GM21528 (cell line): ENCODE data around the gene HORMAD2.
"Not testable (repeated sequence)": the region's sequence is repeated elsewhere in the genome, so short reads cannot be mapped to it uniquely, and the experiment has no call there.

Source experiments
- ATAC-seq: cut with Tn5 transposase; IDR thresholded peaks from one replicate; pipeline ENCODE4 v1.9.1; 2021; ENCODE audit warnings: mild to moderate bottlenecking, moderate library complexity; ENCODE audit not compliant: unreplicated experiment, low FRiP score

HORMAD2 gene

DNA sequence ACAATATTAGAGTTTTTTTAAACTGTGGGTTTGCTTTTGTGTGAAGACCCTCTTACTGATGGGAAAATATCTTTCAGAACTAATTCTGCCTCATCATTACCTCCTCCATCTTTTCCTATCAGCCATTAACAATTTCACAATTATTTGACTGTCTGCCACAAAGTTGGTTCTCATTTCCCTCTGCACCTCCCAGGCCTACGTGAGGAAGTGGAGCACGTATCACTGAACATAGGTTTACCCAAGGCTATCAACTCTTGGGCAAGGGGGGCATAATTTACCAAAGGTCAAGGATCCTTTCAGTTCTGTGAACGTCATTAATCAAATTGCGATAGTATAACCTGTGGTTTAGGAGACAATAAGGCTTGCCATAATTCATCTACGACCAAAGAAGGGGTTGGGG, 106.2 kb downstream of the HORMAD2 start:
- no peak for ATAC-seq

DNA sequence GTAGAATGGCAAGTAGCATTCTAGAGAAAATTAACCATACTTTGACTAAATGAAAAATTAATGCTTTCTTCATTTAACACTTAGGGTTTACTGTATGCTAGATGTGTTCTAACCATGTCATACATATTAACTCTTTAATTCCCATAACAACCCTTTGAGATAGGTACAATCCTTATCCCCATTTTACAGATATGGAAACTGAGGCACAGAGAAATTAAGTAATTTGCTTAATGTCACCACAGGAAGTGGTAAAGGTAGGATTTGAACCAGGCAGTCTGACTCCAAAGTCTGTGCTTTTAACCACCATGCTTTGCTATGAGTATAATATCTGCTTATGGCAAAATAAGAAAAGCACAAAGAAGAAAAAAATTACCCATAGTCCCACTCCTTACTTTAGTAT, 106.8 kb downstream of the HORMAD2 start:
- ATAC-seq, result no peak

DNA sequence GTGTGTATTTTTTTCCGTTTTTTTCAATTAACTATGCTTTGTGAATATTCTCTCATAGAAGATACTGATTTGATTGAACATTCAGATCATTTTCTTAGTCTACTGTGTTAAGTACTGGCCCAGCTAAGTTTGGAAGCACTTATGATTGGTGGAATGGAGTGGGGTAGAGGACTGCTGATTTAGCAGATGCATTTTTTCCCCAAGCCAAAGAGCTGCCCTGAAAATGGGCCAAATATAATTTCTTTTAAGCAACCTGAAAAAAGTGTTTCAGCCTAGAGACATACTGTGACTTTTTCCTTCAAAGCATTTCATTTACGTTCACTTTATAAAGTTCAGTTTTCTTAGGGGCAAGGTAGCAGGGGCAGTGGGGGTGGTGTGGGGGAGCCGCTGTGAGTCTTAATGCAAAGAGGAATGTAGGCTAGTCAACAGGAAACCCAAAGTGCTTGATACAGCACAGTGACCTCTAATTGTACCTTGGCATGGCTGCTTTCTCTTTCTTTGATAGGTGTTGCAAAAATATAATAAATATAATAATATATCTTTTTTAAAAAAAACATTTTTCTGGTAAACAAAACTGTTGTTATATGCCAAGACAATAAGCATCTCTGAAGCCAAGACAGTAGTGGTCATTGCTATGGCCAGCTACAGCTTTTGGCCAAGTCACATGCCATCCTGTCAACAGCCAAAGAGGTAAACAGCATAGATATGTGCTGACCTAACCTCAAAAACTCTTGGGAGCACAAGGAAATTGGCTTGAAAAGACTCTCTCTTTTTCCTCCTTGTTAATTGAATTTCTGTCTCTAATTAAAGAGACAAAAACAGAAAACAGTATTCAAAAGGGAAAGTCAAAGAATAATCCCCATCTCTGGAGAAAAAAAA, 107.5 kb downstream of the HORMAD2 start:
- no peak for ATAC-seq

DNA sequence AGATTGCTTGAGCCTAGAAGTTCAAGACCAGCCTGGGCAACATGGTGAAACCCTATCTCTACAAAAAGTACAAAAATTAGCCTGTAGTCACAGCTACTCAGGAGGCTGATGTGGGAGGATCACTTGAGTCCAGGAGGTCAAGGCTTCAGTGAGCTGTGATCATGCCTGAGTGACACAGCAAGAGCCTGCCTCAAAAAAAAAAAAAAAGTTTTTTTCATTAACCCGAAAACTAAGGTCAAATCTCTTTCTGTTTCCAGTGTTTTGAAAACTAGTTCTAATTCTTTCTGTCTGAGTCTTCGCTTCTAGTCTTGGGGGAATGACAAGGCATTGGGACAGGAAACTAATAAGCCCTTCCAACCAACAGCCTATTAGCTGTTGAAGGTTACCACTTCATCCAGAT, 108.6 kb downstream of the HORMAD2 start:
- ATAC-seq, result no peak

DNA sequence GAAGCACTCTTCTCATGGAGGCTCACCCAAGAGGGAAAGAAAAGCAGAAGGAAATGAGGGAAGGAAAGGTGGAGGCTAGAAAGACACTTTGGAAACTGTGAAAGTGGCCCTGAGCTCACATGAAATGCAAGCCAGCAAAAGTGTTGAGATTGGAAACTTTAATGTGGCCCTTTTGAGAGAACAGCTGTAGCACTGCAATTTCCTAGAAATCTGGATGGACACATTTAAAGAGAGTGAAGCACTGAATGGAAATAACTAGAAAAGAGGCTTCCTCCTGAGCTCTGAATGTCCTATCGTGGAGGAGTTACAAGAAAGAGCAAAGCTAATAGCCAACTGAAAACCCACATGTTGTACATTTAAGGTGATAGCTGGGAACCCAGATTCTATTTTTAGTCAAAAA, 110.3 kb downstream of the HORMAD2 start:
- no peak for ATAC-seq

DNA sequence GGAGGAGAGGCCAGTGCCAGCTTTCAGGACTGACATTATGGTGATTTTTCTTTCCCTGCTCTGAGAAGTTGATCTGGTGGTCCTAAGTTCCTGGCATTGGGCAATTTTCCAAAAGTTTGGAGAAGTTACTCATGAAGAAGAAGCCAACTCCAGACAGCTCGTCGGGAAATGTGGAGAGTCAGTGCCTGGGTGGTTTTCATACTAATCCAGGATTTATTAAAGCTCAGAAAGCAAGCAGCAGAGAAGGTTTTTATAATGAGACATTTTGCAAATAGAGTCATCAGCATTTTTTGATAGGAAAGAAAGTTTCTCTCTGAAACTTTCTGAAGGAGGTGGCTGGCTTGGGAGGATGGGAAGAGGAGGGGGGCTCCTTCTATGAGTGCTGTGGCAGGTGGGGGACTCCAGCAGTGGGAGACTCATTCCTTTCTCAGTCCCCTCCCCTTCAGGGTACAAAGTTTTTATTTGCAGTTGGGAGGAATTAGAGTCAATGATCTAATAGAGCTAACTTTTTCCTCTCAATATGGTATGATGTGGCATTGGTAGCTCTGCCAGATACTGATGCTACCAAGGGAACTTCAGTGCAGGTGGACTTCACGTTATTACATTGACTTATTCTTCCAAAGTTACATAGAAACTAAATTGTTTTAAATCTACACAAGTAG, 110.9 kb downstream of the HORMAD2 start:
- no peak for ATAC-seq

DNA sequence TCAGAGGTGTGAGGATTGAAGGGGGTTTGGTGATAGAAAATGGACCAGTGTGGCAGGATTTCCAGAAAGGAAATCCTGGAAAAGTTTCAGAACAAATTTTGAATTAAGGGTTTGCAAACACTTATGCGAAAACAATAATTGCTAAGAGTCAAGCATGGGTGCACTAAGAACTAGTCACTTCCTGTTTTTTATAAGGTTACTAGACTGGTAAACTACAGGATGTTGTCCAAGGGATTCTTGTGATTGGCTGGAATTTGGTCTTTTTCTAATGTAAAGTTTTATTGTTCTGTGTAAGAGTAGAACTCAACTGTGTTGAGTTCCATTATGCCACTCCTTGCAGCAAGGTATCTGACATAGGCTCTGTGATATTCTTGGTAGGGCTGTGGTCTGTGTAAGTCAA, 112.2 kb downstream of the HORMAD2 start:
- ATAC-seq, result no peak

DNA sequence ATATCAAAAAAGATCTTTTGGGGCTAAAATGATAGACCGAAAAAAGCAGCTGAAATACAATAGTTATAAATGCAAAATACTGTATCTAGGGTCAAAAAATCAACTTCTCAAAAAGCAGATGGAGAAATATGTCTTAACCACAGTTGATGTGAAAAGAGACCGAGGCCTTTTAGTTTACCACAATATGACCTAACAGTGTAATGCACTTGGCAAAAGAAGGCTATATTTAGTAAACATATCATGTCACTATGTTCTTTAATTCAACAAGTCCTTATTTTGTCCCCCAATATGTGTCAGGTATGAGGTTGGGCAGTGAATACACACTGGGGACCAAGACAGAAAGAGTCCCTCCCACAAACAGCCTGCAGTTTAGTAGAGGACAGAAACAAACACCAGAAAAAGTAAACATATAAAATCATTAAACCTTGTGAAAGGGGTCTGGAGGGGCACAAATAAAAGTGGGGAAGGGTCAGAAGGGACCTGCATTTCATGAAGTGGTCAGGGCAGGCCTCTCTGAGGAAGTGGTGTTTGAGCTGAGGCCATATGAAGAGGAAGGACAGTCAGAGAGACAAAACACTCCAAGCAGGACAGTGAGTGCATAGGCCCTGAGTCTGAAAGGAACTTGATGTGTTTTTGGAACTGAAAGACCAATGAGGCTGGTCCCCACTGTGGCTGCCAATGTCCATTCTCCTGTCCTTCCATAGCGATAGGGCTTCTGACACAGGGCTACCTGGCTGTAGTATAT, 112.9 kb downstream of the HORMAD2 start:
- ATAC-seq, result no peak

DNA sequence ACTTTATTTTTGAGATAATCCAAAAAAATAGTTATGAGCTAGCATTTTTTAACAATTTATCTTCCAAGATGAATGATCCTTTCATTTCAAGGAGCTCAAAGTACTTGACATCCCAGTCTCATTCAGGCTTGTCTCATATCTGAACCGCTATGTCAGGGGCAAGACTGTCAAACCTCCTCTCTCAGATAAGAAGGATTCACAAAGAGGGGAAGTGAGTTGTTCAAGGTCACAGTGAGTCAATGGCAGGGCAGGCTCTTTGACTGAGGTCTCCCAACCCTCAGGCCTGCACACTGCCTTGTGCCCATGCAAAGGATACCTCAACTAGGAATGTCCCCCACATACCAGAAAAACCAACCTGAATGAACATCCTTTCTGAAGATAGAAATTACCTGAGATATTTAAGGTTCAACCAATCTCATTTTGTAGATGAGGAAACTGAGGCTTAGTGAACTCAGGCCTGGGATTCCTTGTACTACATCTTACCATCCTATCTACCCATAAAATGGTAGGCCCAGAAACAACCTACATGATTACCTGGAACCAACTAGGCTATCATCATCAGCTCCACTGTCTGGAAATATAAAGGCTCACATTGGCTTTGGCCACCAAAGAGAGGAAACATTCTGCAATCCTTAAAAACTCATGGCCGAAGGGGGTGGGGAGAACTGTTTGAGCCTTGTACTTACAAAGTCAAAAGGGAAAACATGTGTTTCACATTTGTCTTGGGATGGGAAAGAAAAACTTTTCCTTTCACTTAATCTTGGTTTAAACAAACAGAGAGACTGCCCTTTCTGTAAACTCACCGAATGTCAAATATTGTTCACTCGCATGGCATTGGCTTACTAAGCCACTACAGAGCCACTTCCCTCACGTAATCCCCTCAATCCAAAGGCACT, 115.2 kb downstream of the HORMAD2 start:
- no peak for ATAC-seq

DNA sequence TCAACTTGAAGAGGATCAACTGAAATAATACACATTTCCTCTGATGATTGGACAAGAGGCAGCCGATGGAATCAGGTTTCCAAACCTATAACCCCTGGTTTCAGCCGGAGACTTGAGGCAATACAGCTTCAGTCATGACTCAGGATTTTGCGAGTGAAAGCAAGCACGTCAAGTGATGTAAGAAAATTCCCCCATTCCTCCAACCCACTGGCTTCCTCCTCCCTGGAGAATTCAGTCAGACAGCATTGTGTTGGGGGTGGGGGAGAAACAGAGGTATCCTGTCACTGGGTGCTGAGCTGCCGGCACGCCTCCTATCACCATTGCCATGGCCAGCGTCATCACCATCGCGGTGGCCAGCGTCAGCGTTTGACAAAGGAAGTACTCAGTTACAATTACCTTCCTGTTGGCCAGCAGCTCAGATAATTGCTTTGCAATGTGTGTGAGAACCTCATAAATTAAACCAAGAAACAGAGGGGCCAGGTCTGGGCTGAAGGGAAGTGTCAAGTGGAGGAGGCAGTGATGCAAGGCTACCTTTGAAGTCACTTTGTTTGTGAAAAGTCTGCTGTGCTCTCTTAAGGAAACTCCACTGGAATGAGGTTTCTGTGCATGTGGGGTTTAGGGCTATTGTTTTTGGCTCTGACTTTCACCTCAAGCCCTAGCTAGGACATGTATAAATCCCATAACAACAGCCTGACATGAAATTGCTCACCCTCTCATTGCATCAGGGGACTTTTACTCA, 116.0 kb downstream of the HORMAD2 start:
- no peak for ATAC-seq

DNA sequence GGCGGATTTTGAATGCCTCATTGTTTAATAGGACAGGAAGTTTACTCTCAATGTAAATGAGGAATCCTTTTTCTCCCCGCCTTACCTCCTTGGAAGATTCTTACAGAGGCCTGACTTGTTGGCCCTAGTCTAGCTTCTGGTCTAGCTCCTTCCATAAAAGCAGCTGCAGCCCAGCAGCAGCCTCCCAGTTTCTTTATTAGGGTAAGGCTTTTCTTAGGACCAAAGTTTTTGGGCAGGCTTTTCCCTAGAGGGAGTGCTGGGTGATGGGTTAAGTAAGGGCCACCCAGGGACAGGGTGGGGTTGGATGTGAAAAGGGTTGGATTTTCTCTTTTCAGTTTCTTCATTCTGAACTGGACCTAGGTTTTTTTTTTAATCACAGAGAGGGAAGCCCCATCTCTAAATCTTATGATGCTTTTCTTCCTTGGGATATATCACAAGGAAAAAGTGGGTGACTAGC, 116.6 kb downstream of the HORMAD2 start:
- ATAC-seq, result no peak

DNA sequence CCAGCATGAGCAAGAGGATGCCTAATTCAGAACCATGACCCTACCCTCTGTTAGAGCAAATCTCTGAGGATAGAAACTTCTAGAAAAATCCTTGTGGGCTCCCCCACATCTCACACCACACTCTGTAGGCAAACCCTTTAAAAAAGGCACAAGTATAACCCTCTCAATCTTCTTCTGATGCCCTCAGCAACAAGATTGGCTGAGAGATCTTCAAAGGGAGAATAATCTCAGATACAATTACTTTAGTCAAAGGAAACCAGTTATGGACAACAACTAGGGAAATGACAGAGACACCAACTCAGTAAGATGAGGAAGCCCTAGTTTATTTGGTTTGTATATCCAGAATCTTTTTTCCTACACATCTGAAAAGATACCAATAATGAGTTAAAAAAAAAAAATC, 117.1 kb downstream of the HORMAD2 start:
- ATAC-seq, result no peak

DNA sequence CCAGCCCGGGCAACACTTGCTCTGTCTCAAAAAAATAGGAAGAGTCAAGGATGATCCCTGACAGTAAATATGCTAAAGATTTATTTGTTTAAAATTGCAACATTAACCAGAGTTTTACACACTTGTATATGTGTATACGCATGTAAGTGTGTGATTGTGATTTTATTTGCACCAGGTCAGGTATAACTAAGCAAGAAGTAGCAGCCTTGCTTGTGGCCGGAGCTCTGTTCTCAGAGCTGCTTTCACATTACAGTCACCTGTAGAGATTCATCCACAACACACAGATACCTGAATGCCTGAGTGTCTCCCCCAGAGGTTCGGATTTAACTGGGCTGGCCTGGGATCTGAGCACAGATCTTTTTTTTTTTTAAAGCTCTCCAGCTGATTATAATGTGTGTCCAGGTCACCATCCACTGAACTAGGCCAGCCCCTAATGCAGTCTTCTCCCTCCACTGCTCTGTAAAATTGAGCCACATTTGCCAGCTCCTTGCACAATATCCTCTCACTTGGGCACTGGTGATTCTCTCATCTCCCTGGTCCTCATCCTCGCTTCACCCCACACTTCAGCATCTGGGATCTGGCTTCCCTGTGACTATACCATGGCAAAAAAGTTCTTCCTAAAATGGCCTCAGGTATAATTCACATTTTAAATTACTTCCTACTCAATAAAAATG, 118.0 kb downstream of the HORMAD2 start:
- ATAC-seq, result no peak

DNA sequence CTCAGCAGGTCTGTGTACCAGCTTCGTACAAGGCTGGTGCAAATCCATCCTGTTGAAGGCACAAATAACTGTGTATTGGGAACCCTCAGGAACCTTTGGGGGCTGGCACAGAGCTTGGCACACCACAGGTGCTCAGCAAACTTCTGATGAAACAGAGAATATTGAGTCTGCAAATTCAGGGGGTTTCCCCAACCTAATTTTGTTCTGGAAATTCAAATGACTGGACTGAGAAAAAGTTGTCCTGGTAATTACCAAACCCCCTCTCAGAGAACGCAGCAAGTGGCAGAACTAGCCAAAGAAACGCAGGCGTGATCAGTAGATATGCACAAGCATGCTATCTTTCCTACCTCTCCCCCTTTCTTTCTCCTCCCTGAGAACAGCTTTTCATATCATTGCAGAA, 118.7 kb downstream of the HORMAD2 start:
- ATAC-seq, result no peak

DNA sequence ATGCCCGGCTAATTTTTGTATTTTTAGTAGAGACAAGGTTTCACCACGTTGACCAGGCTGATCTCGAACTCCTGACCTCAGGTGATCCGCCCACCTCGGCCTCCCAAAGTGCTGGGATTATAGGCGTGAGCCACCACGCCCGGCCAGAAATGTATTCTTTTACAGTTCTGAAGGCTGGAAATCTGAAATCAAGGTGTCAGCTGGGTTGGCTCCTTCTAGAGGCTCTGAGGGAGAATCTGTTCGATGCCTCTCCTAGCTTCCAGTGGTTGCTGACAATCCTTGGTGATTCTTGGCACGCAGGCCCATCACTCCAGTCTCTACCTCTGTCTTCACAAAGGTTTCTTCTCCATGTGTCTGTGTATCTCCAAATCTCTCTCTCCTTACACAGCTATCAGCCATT, 120.6 kb downstream of the HORMAD2 start:
- not testable (repeated sequence) for ATAC-seq

DNA sequence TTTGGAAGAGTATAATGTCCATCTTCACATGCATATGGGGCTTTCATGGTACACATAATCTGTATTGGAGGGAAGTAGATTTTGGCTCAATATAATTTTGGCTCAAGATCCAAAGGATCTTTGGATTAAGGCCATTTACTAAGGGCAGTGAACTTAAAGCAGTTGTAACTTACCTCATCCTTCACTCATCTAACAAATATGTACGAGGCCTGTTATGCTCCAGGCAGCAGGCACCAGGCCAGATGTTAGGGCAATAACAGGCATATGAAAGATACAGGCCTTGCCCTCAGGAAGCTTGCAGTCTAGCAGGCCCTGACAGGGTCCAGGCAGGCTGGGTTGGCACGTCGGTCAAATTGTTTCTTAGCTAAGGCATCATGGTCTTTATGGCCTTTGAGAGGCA, 121.7 kb downstream of the HORMAD2 start:
- ATAC-seq, result no peak

DNA sequence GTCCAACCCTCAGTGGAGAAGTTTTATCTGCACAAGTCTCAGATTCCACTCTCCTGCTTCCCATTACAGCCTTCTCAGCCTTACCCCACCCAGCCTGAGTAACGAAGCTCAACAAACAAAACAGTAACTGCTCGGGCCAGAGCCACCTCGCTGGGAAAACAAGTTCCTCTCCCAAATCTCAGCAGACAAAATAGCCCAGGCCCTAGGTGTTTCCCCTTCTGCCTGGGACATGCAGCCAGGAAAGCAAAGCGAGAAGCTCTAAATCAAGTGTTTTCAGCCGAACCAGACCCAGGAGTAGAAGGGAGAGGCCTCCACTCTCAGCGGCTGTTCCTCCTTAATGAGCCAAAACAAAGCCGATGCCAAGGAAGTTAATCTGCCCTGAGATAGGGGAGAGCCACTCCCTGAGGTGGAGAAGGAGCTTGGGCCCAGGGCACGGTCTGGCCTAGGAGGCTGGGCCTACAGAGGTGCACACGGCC, 122.3 kb downstream of the HORMAD2 start:
- ATAC-seq, result no peak

DNA sequence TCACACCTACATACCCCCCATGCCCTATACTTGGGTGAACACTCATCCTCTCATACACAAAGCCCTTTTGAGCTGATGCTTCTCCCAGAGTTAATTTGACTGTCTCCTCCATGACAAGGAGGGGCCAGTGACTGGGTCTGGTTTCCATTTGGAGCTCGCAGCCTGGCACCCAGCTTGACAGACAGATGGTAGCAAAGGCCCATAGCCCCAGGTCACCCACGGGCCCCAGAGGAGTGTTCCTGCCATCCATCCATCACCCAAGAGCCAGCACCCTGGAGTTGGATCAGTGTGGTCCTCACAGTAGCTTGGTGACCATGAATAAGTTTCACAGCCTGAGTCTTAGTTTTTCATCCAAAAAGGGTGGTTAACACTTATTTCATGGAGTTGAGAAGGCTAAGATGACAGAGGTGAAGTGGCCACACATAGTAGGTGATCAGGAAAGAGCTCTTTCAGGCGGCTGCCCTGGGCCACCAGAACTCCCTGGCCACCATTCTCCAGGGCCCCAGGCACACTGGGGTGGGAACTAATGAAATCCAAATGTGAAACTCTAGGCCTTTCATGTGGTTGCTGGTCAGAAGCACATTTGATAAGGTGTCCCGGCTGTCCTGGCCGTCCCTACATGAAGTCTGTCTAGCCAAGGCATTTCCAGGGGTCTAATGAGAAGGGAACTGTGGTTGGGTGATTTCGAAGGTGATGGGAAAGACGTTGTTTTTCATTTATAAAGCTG, 123.9 kb downstream of the HORMAD2 start:
- ATAC-seq, result no peak
